CD4-positive, alpha-beta T cell (primary cell): ENCODE results near the gene MCTP1. TPM values are rescaled to one million over a fixed set of nuclear protein-coding genes. Genes with fewer than 3 reads are reported as not detected.

Experiments used
- ATAC-seq: fragments of 200-7000 bp; cut with Tn5 transposase; one replicate; pipeline ENCODE4 v1.10.0; 2022; ENCODE audit warnings: mild to moderate bottlenecking; ENCODE audit not compliant: poor library complexity
- CTCF ChIA-PET: fragments of 350-600 bp; sonication (Branson Sonifier 250); formaldehyde crosslinking; loops from one replicate; lab custom pipeline; 2021; ENCODE audit warnings: antibody characterized with exemption, inconsistent platforms; lab: Charles Lee
- POLR2A ChIA-PET: fragments of 350-600 bp; sonication (Branson Sonifier 250); formaldehyde crosslinking; loops from one replicate; lab custom pipeline; 2021; ENCODE audit warnings: antibody characterized with exemption, inconsistent platforms; lab: Charles Lee
- DNase-seq, 14 experiments: peaks; one replicate each; pipeline ENCODE4 v3.0.0-alpha.2; 2013 to 2020; ENCODE audit warnings: mixed read lengths in 2 of 14
- H3K27ac ChIP-seq, 2 donors: one replicate each; pipeline versions ENCODE4 v1.5.1 to v1.7.0; 2013; ENCODE audit warnings: low read length in 2 of 2, low read depth in 1 of 2, mild to moderate bottlenecking in 1 of 2
- H3K27me3 ChIP-seq, 2 experiments: 1 replicate in 1 of 2; 2 replicates in 1 of 2; pipeline versions ENCODE4 v1.6.1 to v1.7.0; 2013; ENCODE audit warnings: low read length in 2 of 2, control low read depth in 1 of 2, mild to moderate bottlenecking in 1 of 2, moderate library complexity in 1 of 2; ENCODE audit not compliant: insufficient read depth in 2 of 2, control insufficient read depth in 1 of 2
- H3K36me3 ChIP-seq: one replicate; pipeline ENCODE4 v1.6.1; 2013; ENCODE audit warnings: low read length, control low read depth; ENCODE audit not compliant: insufficient read depth
- H3K4me1 ChIP-seq: one replicate; pipeline ENCODE4 v1.6.1; 2013; ENCODE audit warnings: low read length, control low read depth; ENCODE audit not compliant: insufficient read depth
- H3K4me3 ChIP-seq: one replicate; pipeline ENCODE4 v1.5.1; 2013; ENCODE audit warnings: mild to moderate bottlenecking, low read length, moderate library complexity
- H3K9me3 ChIP-seq, 2 experiments: 1 replicate in 1 of 2; 2 replicates in 1 of 2; pipeline versions ENCODE4 v1.6.1 to v1.7.0; 2013; ENCODE audit warnings: low read length in 2 of 2, mild to moderate bottlenecking in 2 of 2, control low read depth in 1 of 2, moderate library complexity in 1 of 2; ENCODE audit not compliant: control insufficient read depth in 1 of 2, insufficient read depth in 1 of 2
- H3K27ac Mint-ChIP-seq: one replicate; pipeline ENCODE4 v1.8.0; 2020; ENCODE audit warnings: mixed read lengths
- H3K27me3 Mint-ChIP-seq: one replicate; pipeline ENCODE4 v1.8.0; 2021; ENCODE audit warnings: mixed read lengths
- H3K36me3 Mint-ChIP-seq: one replicate; pipeline ENCODE4 v1.8.0; 2021; ENCODE audit warnings: low read depth, mixed read lengths
- H3K4me1 Mint-ChIP-seq: one replicate; pipeline ENCODE4 v1.8.0; 2021; ENCODE audit warnings: low read depth, mixed read lengths
- H3K4me3 Mint-ChIP-seq: one replicate; pipeline ENCODE4 v1.8.0; 2020; ENCODE audit warnings: mild to moderate bottlenecking, mixed read lengths
- H3K9me3 Mint-ChIP-seq: one replicate; pipeline ENCODE4 v1.8.0; 2020; ENCODE audit warnings: mixed read lengths
- intact Hi-C, 2 experiments: fragments of 100-400 bp; cut with DNase I in 1 of 2; cut with micrococcal nuclease in 1 of 2; formaldehyde crosslinking; loops; one replicate each; pipeline versions ENCODE4 v1.15.1 to v1.9.0; 2023 to 2025; cut with DNase I, micrococcal nuclease
- total RNA-seq, 174 experiments: library from RNA in 2 of 174; stranded (reverse) in 2 of 174; gene quantifications; one replicate each; pipeline ENCODE4 v1.2.3 and lab custom pipeline; 2021 to 2026
- TF ChIP-seq, protein P1 (sequence below): fragments of 200-600 bp; IDR thresholded peaks from one replicate; pipeline ENCODE4 v1.8.0; 2022; ENCODE audit warnings: antibody characterized with exemption, mild to moderate bottlenecking

Gene MCTP1
- total RNA-seq, 2 experiments from 2014 or later = 2.1 to 2.7 TPM

DNA sequence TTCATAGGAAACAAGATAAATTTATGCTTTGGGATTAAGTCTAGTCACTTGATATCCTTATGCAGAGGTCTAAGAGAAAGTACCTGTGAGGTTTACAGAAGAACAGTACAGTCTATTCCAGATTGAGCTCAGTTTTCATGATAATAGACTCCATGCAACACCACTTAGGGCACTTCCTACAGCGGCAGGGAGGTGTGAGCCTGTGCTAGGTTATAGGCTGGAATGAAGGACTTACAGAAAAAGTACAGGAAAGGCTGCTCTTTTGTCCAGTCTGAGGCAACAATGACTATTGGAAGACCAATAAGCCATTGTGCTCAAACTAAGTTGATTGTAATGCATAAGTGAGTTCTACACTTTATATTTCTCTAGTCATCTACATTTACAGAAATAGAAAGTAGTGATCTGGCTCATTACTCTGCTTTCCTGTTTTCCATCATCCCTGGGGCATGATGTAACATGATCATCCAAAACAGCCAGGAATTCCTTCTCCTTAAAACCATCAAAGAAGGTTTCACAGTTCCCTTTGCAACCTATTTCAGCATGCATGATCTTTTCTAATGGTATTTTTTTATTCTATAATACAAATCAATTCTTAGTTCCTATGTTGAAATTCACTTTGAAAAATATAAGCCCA lies 343.7 kb downstream of the MCTP1 start:
- TF ChIP-seq, protein P1, sequence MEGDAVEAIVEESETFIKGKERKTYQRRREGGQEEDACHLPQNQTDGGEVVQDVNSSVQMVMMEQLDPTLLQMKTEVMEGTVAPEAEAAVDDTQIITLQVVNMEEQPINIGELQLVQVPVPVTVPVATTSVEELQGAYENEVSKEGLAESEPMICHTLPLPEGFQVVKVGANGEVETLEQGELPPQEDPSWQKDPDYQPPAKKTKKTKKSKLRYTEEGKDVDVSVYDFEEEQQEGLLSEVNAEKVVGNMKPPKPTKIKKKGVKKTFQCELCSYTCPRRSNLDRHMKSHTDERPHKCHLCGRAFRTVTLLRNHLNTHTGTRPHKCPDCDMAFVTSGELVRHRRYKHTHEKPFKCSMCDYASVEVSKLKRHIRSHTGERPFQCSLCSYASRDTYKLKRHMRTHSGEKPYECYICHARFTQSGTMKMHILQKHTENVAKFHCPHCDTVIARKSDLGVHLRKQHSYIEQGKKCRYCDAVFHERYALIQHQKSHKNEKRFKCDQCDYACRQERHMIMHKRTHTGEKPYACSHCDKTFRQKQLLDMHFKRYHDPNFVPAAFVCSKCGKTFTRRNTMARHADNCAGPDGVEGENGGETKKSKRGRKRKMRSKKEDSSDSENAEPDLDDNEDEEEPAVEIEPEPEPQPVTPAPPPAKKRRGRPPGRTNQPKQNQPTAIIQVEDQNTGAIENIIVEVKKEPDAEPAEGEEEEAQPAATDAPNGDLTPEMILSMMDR = no peak
- H3K9me3 Mint-ChIP-seq = no peaks in the 10 kb centered on the region
- CTCF ChIA-PET = no interaction called here
- H3K36me3 ChIP-seq = no peaks in the 10 kb centered on the region
- no peak overlapping the region for H3K27ac ChIP-seq
- no peaks in the 10 kb centered on the region for H3K4me1 ChIP-seq
- DNase-seq (no peak), ATAC-seq (no peak)
- no peak overlapping the region for H3K4me3 Mint-ChIP-seq
- no peaks in the 10 kb centered on the region for H3K36me3 Mint-ChIP-seq
- no peaks in the 10 kb centered on the region for H3K27me3 ChIP-seq
- H3K27ac Mint-ChIP-seq = no peak overlapping the region
- intact Hi-C loops = no loop called here
- H3K4me3 ChIP-seq = no peak overlapping the region
- H3K27me3 Mint-ChIP-seq = no peaks in the 10 kb centered on the region
- H3K4me1 Mint-ChIP-seq = no peaks in the 10 kb centered on the region
- no peaks in the 10 kb centered on the region for H3K9me3 ChIP-seq
- POLR2A ChIA-PET = no interaction called here

DNA sequence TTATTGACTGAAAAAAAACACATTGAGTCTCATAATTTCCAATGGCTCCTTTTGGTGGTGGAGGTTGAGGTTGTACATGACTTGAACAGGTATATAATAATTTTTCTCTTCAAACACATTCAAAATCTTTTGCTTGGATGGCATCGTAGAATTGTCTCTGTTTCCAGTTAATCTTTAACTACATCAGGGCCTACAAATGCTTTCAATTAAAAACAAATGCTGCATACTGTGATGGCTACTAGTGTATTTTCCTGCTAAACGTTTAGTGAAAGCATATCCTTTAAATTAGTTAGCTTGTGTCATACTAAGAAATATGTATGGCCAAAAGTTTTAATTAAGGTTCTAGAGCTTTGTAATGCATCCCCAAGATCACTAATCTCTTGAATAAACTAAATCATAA lies 352.6 kb downstream of the MCTP1 start:
- Mint-ChIP-seq H3K9me3 (no peaks in the 10 kb centered on the region), H3K4me1 (no peaks in the 10 kb centered on the region), H3K27me3 (no peaks in the 10 kb centered on the region), H3K27ac (no peak overlapping the region), H3K36me3 (no peaks in the 10 kb centered on the region), H3K4me3 (no peak overlapping the region)
- intact Hi-C loops = no loop called here
- no peaks in the 10 kb centered on the region for H3K36me3 ChIP-seq
- H3K9me3 ChIP-seq = no peaks in the 10 kb centered on the region
- ChIA-PET POLR2A (no interaction called here), CTCF (no interaction called here)
- no peak overlapping the region for H3K4me3 ChIP-seq
- no peaks in the 10 kb centered on the region for H3K4me1 ChIP-seq
- H3K27ac ChIP-seq = no peak overlapping the region
- H3K27me3 ChIP-seq = no peaks in the 10 kb centered on the region
- ATAC-seq (no peak), DNase-seq (no peak)
- TF ChIP-seq, protein P1 = no peak

DNA sequence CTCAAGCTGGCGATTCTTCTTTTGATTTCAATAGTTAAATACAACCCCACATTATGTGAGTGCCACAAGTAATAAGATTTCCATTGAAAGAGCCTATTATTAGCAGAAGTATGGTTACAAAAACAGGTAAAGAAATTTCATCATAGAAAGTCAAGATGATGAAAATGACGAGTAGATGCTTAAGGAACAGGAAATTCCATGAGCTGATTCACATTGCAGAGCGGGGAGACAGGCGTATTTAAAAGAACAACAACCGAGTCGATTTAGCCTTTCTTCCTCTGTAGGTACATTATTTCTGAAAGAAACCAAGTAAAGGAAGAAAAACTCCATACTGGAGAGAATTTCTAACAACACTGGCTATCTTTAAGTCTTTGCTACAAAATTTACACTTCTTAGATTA lies 356.0 kb downstream of the MCTP1 start:
- H3K27me3 ChIP-seq = no peaks in the 10 kb centered on the region
- Mint-ChIP-seq H3K36me3 (no peaks in the 10 kb centered on the region), H3K4me3 (no peak overlapping the region), H3K27me3 (no peaks in the 10 kb centered on the region), H3K9me3 (no peaks in the 10 kb centered on the region), H3K27ac (no peak overlapping the region), H3K4me1 (no peaks in the 10 kb centered on the region)
- ChIA-PET CTCF (no interaction called here), POLR2A (interaction anchor here (0.6 kb wide), 1 partner anchor 1064 kb away, joined by 3 read pairs; no protein-coding TSS in a partner anchor)
- no peaks in the 10 kb centered on the region for H3K36me3 ChIP-seq
- no peak overlapping the region for H3K27ac ChIP-seq
- no peak for DNase-seq
- no peak for ATAC-seq
- intact Hi-C loops = no loop called here
- H3K4me3 ChIP-seq = no peak overlapping the region
- no peaks in the 10 kb centered on the region for H3K9me3 ChIP-seq
- TF ChIP-seq, protein P1 = no peak
- H3K4me1 ChIP-seq = no peaks in the 10 kb centered on the region
